ENCODE results near the gene PIP5K1A.
"Not testable (repeated sequence)": the region's sequence is repeated elsewhere in the genome, so short reads cannot be mapped to it uniquely, and the experiment has no call there.

PIP5K1A gene, protein sequence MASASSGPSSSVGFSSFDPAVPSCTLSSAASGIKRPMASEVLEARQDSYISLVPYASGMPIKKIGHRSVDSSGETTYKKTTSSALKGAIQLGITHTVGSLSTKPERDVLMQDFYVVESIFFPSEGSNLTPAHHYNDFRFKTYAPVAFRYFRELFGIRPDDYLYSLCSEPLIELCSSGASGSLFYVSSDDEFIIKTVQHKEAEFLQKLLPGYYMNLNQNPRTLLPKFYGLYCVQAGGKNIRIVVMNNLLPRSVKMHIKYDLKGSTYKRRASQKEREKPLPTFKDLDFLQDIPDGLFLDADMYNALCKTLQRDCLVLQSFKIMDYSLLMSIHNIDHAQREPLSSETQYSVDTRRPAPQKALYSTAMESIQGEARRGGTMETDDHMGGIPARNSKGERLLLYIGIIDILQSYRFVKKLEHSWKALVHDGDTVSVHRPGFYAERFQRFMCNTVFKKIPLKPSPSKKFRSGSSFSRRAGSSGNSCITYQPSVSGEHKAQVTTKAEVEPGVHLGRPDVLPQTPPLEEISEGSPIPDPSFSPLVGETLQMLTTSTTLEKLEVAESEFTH

GRCh38 chr1:151198254-151199127 is at the start of gene PIP5K1A:
TSS of gene PIP5K1A (plus strand) at chr1:151198552. CDS start at chr1:151198997, 445 bp downstream.
- DNase-seq (ENCODE audit: low read depth in 2 of 2) = peak; percentile 97

DNA sequence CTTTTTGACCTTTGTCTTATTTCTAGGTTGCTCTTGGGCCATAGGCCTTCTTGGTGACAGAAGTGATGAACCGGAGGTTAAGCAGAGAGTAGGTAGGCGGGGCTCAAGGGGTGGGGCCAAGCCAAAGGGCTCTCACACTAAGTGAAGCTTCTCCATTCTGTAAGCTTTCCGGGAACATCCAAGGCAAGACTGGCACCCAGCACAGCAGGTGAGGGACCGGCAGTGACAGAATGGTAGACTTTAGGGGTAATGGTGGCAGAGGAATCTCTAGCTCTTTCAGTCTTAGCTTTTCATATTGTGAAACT is 41.9 kb upstream of the PIP5K1A start, which contains the start of gene TNFAIP8L2:
Gene TNFAIP8L2, plus strand, starts transcription at position 135 of the 305 bp plus-strand sequence. CDS start 2,049 bp downstream, outside the sequence.
- DNase-seq (ENCODE audit: low read depth in 2 of 2) = peak; percentile 25 to 59

DNA sequence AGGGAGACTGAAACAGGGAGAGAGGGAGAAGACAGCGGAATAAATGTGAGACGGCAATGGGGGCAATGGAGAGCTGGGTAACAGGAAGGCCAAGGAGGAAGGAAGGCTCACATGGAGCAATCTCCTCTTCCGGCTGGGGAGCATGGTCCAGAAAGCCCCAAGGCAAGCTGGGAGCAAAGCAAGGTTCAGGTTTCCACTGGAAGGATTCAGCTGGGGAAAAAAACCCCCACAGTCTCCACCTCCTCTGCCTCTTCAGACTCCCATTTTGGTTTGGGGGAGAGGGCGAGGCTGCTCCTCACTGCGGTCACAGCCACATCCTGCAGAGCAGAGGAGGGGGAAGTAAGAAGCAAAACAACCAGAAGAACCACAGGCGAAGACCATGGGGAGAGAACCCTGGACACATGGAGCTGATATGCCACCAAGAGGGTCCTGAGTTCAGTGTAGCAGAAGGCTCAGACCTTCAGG is 41.3 kb upstream of the PIP5K1A start:
- peak in 1 of 2 donors; percentile 17 for DNase-seq (ENCODE audit: low read depth in 2 of 2)

DNA sequence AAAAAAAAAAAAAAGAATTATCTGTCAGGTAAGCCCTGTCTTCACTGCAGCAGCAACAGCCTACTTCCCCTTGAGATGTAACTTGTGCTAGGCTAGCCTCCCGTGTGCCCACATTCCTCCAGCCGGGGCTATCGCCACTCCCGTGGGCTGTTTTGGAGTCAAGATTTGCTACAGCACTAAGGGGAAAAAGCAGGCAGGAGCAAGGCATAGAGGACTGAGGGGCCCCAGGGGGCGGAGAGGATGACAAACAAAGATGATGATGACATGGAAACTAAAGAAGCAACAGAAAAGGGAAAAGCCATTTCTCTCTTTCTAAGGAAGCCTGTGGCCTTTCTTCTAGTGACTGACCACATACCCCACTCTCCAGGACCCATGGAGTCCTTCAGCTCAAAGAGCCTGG is 40.0 kb upstream of the PIP5K1A start:
- peak in 1 of 2 donors; percentile 29 for DNase-seq (ENCODE audit: low read depth in 2 of 2)

DNA sequence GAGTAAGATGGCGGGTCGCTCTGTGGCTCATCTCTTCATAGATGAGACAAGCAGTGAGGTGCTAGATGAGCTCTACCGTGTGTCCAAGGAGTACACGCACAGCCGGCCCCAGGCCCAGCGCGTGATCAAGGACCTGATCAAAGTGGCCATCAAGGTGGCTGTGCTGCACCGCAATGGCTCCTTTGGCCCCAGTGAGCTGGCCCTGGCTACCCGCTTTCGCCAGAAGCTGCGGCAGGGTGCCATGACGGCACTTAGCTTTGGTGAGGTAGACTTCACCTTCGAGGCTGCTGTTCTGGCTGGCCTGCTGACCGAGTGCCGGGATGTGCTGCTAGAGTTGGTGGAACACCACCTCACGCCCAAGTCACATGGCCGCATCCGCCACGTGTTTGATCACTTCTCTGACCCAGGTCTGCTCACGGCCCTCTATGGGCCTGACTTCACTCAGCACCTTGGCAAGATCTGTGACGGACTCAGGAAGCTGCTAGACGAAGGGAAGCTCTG is 39.6 kb upstream of the PIP5K1A start:
- no peak for DNase-seq (ENCODE audit: low read depth in 2 of 2)

- no peak for DNase-seq (ENCODE audit: low read depth in 2 of 2)
Measured at GRCh38 chr1:151159373-151159772, 39.0 kb upstream of the PIP5K1A start.

- DNase-seq (ENCODE audit: low read depth in 2 of 2) = no peak
Measured at GRCh38 chr1:151164732-151165280, 33.5 kb upstream of the PIP5K1A start.

GRCh38 chr1:151165281-151165737 is 33.0 kb upstream of the PIP5K1A start:
- DNase-seq (ENCODE audit: low read depth in 2 of 2) = no peak

GRCh38 chr1:151165738-151166504 is 32.4 kb upstream of the PIP5K1A start, which contains the start of the genes LYSMD1 and SCNM1:
TSS of gene LYSMD1 (minus strand) at chr1:151165902. CDS start at chr1:151165258, 644 bp downstream.
TSS of gene SCNM1 (plus strand) at chr1:151166144. CDS start at chr1:151166153, 9 bp downstream.
- peak; percentile 80 to 88 for DNase-seq (ENCODE audit: low read depth in 2 of 2)

DNA sequence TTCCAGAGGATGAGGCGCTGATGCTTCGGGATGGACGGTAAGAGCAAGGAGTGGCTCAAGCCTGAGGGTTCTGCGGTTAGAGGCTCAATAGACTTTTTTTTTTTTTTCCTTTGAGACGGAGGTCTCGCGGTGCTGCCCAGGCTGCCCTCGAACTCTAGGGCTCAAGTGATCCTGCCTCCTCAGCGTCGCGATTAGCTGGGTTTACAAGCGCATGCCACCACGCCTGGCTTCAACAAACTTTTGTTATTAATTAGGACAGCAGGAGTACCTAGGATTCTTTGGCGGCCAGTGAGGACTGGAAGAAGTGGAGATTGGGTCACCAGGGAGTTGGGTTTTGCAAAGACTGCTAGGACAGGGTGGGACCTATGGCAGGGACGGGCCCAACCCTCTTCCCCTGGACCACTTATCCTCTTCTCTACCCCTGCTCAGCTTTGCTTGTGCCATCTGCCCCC is 31.8 kb upstream of the PIP5K1A start:
- no peak for DNase-seq (ENCODE audit: low read depth in 2 of 2)

DNA sequence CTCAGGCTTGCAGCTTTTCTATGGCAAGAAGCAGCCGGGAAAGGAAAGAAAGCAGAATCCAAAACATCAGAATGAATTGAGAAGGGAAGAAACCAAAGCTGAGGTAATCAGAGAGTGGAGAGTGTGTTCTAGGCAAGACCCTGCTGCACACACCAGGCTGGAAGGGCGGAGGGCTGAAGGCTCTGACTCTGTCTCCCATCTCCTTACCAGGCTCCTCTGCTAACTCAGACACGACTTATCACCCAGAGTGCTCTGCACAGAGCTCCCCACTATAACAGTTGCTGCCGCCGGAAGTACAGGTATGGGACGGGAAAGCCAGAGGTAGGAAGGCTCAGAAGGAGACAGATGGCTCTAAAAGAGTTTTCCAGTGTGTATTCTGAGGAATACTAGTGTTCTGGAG is 31.2 kb upstream of the PIP5K1A start:
- DNase-seq (ENCODE audit: low read depth in 2 of 2) = no peak

GRCh38 chr1:151171190-151171589 is 27.2 kb upstream of the PIP5K1A start:
- no peak for DNase-seq (ENCODE audit: low read depth in 2 of 2)

DNA sequence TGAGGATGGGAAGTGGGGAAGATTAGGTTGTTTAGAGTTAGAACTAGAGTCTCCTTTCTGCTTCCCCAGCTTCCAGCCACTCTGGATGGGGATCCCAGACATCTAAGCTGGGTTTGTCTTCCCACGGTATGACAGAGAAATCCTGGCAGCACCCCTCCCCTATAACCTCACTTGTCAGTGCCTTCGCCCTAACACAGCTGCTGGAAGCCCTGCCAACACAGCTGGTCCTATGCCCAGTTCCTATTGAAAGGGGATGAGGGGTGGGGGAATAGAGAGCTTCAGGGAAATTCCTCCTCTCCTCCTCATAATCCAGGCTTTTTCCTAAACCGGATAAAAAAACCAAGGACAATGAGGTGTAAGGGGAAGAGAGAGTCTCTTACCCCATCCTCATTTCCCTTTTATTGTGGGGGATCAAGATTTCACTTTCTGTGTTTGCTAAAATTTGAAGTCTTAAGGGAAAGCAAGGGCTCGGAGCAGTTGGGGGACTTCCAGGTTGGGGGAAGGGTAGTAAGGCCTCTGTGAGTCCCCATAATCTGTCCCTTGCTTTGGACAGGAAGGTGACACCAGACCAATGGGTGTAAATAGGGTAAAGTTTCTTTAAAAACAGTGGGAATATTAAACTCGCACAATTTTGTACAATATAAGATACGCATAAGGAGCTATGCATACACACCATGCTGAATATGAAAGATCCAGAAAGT is 23.2 kb upstream of the PIP5K1A start:
- DNase-seq (ENCODE audit: low read depth in 2 of 2) = no peak

DNA sequence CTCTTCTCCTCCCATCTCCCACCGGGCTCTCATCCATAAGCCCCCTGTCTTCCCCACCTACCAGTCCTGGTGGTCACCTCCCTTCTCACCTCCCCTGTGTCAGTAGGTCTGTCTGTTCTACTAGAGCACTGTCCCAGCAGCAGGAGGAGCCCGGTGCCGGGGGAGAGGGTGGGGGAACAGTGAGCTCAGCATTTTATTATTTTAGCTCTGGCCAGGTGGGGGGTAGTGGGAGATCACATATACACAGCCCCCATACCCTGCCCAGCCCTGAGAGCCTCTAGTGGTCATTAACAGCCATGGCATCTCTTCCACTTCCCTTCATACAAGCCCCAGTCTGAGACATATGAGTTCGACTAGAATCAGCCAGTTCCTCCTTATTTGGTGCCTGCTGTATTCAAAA is 22.5 kb upstream of the PIP5K1A start, which contains the start of gene TMOD4:
Gene TMOD4, minus strand, starts transcription at position 119 of the 400 bp plus-strand sequence. CDS start 1,106 bp downstream, outside the sequence.
- no peak for DNase-seq (ENCODE audit: low read depth in 2 of 2)

DNA sequence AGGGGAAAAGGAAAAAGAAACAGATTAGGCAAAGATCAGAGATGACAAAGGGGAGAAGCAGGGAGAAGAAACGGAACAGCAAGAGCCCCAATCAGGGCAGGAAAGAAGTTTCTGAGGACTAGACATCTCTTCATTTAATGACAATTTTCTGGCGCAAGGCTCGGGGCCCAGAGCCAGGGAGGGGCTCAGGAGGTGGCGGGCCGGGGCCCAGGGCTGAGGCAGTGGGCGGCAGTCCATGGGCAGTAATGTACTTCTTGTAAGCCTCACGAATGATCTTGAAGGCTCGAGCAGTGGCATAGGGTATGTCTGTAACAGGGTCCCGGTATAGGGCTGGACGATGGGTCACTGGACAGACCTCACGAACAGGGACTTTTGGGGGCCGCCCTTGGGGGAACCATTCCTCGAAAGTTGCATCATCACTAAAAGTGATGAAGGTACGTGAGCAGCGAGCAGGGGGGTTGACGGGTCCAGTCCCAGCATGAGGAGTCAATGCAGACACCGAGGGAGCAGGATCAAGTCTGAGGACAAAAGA is 21.8 kb upstream of the PIP5K1A start:
- no peak for DNase-seq (ENCODE audit: low read depth in 2 of 2)

- DNase-seq (ENCODE audit: low read depth in 2 of 2) = no peak
Measured at GRCh38 chr1:151184211-151184610, 14.1 kb upstream of the PIP5K1A start.

DNA sequence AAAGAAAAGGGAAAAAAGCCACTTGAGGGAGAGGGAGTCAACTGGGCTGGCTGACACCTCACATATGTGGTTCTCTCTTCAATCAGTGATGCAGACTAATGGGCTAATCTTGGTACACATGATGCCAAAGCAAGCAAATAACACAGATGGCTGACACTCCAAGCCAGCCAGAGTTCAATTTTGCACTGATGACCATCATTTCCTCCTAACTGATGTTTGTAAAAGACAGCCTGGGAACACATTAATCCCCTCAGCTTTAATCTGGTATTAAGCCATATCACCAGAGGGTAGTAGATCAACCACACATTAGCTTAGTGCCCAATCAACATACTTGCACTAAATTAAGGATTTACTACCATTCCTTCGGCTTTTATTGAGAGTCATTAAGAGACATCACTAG is 11.1 kb upstream of the PIP5K1A start:
- DNase-seq (ENCODE audit: low read depth in 2 of 2) = no peak

DNA sequence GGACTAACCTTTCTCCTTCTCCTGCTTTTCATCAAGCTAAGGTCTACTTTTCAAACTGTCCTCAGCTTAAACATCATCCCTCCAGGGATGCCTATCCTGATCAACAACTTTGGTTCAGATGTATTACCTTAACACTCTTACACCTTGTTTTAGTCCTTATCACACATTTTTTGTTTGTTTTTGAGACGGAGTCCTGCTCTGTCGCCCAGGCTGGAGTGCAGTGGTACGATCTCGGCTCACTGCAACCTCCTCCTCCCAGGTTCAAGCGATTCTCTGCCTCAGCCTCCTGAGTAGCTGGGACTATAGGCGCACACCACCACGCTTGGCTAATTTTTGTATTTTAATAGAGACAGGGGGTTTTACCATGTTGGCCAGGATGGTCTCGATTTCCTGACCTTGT is 9.7 kb upstream of the PIP5K1A start:
- DNase-seq (ENCODE audit: low read depth in 2 of 2) = not testable (repeated sequence)

DNA sequence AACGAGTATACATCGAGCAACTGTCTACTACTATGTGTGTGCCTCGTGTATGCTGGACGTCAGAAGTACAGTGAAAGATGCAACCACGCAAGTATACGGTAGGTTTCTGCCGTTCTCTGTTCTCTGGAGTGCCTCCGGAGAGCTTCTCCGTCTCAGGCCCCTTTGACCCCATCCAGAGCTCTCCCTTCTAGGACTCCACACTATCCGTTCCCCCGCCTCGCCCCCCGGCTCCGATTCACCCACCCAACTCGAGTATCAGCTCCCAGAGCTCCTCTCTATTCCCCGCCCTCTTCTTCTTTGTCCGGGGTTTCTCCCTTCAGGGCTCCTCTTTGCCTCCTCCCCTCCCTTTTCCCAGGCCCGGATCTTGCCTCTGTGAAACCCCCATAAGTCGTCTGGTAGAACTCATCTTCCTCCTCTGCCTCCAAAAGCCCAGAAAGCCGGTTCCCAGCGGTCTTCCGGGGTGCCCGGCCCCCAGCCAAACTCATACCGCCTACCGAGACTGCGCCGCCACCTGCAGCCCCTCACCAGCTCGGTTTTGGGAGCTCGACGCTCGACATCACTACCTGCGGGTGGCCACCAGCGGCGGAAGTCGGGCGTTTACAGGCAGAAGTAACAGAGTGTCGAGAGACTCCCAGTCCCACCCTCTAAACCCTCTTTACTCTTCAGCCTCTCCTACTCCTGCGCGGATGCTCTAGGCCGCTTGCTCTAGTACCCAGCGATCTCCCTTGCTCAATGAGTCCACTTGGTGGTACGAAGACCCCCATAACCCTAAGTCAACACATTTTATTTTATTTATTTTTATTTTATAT is 8.5 kb upstream of the PIP5K1A start, which contains the start of gene VPS72:
Gene VPS72, minus strand, starts transcription at position 561 of the 809 bp plus-strand sequence. Its CDS starts 76 bp downstream, at position 485.
- DNase-seq (ENCODE audit: low read depth in 2 of 2) = peak; percentile 54 to 59

All from stimulated activated CD4-positive, alpha-beta T cell treated with anti-CD3 and anti-CD28 coated beads, Interleukin-1b, Interleukin-23, amount 100 ng/mL, for 1 hour (primary cell).